ACHN (cell line): Measurements from ENCODE around the gene WWP2.
A peak's percentile ranks its signal among the peaks of the same experiment; 100 is the strongest.
"Not testable (repeated sequence)": the region's sequence is repeated elsewhere in the genome, so short reads cannot be mapped to it uniquely, and the experiment has no call there.

ENCODE experiments used
- DNase-seq: peaks from one replicate; pipeline ENCODE4 v3.0.0-alpha.2; 2015
- in situ Hi-C: cut with HindIII; loops from 2 replicates; pipeline ENCODE4 v1.10.0; 2017; ENCODE audit warnings: low sequenced_read_pairs, low pct_ligation_motif_present, low pct_unique_long_range_greater_than_20kb

WWP2 gene

DNA sequence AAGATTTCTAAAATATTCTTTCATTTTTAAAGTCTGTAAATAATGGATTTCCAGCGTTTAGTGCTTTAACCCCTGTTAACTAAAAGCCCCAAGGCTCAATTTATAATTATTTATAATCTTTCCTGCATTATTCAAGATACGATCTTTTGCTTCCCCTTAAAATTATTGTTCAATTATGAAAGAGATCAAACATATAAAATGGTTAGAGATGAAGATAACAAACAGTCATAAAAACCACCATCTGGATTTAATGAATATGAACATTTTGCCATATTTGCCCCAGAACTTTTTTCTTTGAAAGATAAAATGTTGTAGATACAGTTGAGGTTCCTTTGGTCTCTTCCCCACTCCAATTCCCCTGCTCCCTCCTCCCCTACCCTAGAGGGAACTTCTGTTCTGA, 17.6 kb downstream of the WWP2 start:
- in situ Hi-C loops, result no loop called here
- no peak for DNase-seq

DNA sequence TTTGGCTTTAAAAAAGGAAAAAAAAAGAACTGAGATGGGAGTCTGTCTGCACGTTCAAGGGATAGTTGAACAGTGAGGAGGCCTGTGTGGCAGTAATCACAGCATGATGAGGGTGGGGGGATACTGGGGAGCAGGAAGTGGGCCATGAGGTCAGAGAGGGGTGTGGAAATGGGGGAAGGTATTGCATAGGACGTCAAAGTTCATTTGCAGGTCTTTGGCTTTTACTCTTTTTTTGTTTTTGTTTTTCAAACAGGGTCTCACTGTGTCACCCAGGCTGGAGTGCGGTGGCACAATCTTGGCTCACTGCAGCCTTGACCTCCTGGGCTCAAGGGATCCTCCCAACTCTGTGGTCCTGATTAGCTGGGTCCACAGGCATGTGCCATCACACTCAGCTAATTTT, 19.0 kb downstream of the WWP2 start:
- no peak for DNase-seq
- in situ Hi-C loops, result no loop called here

DNA sequence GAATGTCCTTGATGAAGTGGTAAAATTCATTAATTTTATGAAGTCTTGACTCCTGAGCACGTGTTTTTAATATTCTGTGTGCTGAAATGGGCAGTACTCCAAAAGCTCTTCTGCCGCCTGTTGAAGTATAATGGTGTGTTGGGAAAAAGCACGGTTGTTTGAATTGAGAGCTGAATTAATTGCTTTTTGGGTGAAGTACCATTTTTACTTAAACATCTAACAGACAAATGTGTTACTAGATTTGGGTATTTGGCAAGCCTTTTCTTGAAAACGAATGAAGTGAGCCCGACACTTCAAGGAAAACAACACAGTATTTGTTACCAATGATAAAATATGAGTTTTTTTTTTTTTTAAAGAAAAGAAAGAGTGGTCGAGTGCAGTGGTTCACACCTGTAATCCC, 22.5 kb downstream of the WWP2 start:
- no peak for DNase-seq
- in situ Hi-C loops, result no loop called here

DNA sequence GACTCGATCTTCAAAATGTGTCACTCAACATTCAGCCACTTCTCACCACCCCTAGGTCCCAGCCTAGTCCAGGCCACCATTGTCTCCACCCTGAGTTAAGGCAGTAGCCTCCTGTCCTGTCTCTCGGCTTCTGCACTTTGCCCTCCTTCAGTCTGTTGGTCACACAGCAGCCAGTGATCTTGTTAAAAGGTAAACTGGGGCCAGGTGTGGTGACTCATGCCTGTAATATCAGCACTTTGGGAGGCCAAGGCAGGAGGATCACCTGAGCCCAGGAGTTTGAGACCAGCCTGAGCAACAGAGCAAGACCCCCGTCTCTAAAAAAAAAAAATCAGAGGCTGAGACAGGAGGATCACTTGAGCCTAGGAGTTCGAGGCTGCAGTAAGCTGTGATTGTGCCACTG, 25.8 kb downstream of the WWP2 start:
- DNase-seq, result no peak
- in situ Hi-C loops, result no loop called here

DNA sequence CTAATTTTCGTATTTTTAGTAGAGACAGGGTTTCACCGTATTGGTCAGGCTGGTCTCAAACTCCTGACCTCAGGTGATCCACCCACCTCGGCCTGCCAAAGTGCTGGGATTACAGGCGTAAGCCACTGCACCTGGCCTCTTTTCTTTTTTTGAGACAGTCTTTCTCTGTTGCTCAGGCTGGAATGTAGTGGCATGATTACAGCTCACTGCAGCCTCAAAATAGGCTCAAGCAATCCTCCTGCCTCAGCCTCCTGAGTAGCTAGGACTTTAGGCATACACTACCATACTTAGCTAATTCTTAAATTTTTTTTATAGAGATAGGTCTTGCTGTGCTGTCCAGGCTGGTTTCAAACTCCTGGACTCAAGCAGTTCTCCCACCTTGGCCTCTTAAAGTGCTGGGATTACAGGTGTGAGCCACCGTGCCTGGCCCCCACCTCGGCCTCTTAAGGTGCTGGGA, 29.3 kb downstream of the WWP2 start:
- DNase-seq, in situ Hi-C loops: not testable (repeated sequence)

DNA sequence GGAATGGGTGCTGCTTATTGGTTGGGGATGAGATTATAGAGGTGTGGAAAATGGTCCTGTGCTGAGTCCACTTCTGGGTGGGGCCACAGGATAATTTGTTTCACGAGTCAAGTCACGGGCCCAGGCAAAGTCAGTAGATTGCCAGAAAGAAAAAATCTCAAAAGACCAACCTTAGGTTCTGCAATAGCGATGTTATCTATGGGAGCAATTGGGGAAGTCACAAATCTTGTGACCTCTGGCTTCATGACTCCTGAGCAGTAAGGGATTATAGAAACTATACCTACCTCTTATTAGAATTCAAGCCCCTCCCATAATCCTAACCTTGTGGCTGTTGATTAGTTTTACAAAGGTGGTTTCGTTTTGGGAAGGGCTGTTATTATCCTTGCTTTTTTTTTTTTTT, 31.4 kb downstream of the WWP2 start:
- DNase-seq, result no peak
- in situ Hi-C loops, result no loop called here

DNA sequence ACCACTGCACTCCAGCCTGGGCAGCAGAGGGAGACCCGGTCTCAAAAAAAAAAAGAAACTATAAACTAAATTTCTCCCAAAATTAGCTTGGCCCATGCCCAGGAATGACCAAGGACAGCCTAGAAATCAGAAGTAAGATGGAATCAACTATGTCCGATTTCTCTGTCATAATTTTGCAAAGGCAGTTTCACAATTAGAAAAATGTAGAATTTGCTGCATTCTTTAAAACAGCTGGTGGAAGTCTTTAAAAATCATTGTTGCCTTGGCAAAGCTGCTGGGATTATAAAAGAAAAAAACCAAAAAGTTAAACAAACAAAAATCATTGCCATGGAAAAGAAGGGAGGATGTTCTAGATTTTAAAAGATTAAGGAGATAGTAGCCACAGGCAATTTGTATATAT, 32.4 kb downstream of the WWP2 start:
- in situ Hi-C loops, result no loop called here
- no peak for DNase-seq

DNA sequence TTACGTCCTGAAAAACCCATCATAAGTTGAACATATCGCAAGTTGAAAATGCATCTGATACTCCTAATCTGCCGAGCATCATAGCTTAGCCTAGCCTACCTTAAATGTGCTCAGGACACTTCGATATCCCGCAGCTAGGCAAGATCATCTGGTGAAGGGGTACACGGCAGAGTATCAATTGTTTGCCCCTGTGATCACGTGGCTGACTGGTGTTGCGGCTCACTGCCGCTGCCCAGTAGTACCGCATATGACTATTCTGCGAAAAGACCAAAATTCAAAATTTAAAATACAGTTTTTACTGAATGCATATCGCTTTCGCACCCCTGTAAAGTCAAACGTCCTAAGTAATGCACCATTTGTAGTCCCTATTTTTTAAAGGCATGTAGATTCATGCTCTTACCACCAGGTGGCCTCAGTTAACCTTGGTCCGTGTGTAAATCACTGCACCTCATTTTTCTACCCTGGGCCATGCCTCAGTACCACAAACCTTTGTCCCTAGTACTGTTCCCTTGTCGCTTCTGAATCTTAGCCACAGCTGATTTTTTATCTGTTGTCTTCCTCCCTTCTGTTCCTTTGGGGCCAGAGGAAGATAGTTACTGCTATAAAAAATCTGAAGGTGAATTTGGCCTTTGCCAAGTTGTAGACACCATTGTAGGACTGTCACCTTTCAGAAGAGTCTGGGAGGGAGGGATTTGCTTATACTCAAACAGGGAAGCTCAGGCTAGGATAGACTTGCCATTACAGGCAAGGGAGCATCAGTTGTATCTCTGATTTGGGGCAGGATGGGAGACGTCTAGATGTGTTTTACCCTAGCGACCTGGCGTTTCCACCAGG, 34.4 kb downstream of the WWP2 start:
- DNase-seq, result peak; percentile 77
- in situ Hi-C loops, result no loop called here

DNA sequence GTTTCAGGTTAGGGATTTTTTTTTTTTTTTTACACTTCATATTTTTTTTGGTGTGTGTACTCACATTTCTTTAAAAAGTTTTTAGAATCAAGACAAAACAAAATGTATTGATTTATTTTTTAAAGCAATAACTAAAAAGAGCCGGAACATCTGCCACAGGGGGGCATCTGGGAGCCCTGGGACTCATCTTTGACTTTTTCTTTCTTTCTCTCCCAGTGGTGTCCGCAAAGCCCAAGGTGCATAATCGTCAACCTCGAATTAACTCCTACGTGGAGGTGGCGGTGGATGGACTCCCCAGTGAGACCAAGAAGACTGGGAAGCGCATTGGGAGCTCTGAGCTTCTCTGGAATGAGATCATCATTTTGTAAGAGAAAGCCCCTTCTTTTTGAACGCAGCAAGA, 36.3 kb downstream of the WWP2 start:
- in situ Hi-C loops, result no loop called here

DNA sequence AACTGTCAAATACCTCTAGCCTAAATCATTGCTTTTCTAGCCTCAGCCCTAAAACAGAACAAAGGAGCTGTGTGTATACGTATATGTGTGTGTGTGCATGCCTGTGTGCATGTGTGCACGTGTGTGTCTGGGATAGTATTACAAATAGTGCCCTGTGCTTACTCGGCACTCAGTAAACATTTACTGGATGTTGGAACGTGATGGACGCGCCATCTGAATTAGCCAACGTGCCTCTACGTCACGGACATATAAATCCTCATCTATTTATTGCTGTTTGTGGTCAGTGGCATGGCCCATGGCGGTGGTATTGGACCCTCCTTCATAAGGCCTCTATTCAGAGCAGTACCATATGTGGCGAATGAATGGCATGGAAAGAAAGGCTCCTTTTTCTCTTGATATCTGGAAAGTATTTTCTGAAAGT, 37.5 kb downstream of the WWP2 start:
- DNase-seq, result no peak
- in situ Hi-C loops, result no loop called here

More for the DNA sequence above, 36.3 kb downstream of the WWP2 start:
- peak; percentile 15 for DNase-seq

DNA sequence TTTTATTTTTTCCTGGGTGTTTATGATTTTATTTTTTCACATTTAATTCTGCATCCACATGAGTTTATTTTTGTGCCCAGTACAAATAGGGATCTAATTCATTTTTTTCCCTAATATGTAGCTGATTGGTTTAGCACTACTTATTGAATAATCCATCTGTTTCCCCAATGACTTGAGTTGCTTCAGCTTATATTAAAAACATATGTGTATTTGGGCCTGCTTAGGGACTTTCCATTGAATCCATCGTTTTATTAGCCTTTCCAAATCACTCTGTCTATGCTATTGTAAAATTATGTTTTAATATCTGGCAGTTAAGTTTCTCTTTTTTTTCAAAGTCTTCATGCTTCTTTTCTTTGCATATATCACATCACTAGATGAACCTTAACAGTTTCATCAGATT, 42.2 kb downstream of the WWP2 start:
- in situ Hi-C loops, result no loop called here
- DNase-seq, result no peak

DNA sequence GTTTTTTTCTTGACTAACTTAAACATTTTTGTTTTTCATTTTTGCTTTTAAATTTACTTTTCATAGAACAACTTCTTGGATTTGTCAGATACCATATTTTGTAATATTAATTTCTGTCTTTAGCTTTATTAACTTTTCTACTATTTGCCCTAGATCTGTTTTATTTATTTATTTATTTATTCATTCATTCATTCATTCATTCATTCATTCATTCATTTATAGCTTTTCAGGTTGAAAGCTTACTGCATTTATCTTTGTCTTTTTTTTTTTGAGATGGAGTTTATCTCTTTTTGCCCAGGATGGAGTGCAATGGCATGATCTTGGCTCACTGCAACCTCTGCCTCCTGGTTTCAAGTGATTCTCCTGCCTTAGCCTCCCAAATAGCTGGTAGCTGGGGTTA, 44.6 kb downstream of the WWP2 start:
- DNase-seq, in situ Hi-C loops: not testable (repeated sequence)

DNA sequence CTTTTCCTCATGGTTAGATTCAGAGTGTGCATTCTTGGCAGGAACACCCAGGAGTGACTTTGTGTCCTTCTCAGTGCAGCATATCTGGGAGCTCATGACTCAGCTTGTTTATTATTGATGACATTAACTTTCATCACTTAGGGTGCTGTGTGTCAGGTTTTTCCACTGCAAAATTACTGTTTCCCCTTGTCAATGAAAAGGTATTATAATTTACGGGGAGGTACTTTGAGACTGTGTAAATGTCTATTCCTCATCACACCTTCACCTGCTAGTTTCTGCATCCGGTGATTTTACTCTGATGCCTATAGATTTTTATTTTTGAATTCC, 50.5 kb downstream of the WWP2 start:
- in situ Hi-C loops, result no loop called here
- no peak for DNase-seq

DNA sequence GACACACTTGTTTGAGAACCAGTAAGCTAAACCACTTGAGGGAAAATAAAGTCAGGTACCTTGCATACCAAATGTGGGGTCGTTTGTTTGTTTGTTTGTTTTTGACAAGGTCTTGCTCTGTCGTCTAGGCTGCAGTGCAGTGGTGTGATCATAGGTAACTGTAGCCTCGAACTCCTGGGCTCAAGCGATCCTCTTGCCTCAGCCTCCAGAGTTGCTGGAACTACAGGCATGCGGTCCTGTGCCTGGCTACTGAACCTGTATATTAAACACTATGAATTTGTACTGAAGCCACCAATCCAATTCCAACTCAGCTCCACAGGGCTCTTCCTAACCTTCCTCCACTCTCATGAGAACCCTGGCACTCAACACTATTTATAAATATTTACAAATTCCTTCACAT, 51.9 kb downstream of the WWP2 start:
- in situ Hi-C loops, result no loop called here

DNA sequence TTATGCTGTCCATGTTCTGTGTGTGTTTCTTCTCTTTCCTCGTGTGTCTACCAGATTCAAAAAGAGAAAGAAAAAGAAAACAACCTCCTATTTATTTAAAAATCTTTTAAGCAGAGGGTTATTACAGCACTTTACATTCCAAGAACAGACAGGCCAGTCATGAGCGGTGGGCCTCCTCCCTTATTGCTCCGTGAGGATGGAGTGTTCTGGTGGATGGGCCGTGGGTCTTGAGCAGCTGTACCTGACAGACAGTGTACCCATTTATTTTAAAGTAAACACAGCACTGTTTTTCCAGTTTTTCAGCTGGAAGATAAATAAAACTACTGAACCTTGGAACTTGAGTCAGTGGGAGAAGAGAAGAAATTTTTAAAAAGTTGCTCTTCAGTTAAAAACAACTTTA, 52.4 kb downstream of the WWP2 start:
- in situ Hi-C loops, result no loop called here
- DNase-seq, result no peak

More for the DNA sequence above, 51.9 kb downstream of the WWP2 start:
- no peak for DNase-seq

DNA sequence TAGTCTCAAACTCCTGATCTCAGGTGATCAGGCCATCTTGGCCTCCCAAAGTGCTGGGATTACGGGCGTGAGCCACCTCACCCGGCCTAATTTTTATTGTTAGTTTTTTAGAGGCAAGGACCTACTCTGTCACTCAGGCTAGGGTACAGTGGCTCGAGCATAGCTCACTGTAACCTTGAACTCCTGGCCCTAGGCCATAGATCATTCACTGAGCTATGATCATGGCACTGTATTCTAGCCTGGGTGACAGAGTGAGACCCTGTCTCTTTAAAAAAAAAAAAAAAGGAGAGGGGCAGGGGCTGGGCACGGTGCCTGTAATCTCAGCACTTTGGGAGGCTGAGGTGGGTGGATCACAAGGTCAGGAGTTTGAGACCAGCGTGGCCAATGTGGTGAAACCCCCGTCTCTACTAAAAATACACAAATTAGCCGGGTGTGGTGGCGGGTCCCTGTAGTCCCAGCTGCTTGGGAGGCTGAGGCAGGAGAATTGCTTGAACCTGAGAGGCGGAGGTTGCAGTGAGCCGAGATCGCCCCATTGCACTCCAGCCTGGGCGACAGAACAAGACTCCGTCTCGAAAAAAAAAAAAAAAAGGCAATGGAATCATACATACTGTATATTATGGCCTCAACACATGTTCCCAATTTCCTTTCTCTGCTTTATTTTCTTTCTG, 53.2 kb downstream of the WWP2 start:
- DNase-seq, in situ Hi-C loops: not testable (repeated sequence)

DNA sequence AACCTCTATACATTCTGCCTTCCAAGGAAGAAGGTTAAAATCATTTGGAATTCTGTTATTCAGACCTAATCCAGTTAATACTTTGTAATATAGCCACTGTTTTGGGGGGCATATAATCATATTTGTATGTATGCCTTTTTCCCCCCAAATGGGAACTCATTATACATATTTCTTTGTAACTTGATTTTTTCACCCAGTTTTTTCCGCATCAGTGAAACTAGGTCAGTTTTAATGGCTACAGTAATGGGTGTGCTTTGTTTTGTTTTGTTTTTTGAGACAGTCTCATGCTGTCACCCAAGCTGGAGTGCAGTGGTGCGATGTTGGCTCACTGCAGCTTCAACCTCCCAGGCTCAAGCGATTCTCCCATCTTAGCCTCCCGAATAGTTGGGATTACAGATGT, 54.9 kb downstream of the WWP2 start:
- in situ Hi-C loops, result no loop called here
- DNase-seq, result no peak

DNA sequence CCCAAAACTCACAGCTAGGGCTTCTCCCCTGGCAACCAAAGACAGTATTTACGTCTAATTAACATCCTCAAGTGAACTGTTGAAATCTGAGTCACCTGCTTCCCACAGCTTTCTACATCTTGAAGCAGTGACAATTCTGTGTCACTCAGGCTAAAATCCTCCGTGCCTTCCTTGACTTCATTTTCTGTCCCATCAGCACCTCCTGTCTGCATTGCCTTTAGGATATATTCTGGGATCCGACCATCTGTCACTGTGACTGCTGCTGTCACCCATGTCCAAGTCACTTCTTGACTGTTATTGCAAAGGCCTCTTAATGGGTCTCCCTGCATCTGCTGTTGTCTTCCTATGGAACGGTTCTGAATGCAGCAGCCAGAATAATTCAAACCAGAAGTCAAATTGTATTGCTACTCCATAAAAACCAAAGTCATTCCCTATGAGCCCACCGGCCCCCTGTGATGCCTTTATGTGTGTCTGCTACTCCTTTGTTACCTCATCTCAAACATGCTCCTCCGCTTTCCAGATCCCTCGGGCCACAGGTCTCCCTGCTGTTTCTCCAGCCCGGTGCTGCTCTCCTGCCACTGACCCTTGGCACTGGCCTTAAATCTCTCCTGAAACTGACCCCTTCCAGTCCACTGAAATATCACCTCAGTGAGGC, 56.9 kb downstream of the WWP2 start:
- in situ Hi-C loops, result no loop called here
- no peak for DNase-seq

DNA sequence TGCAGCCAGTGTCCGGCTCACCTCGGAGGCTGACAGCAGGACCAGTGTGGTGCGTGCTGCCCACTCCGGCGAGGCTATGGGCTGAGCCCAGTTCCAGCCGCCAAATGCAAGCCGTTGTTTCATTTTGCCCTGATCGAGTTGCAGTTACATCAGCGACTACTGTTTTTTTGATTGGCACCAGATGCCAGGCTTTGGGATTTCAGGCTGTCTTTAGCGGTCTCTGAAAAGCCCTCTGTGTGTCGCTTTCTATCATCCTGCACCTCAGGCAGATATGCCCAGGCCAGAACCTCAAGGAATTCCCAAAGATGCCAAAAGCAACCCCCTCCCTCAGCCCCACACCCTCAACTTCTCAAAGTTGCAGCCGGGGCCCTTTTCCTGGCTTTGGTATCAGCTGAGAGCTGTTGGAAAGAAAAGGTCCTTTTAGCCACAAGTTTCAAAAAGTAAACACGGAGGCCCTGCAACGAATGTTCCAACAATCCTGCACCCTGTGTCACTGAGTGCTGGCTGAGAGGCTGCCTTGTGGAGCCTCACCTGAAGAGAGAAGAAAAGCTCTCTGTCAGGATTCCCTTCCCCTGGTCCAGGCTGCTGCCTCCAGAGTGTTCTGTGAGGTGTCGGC, 58.9 kb downstream of the WWP2 start:
- in situ Hi-C loops, result no loop called here
- DNase-seq, result no peak
